ENCODE data around the gene APOO.

APOO gene

GRCh38 chrX:23935106-23935505, 27.4 kb upstream of the APOO start:
- H2BK120ac ChIP-seq (ENCODE audit: low read depth, low read length) = no peak overlapping the region
- no peak for DNase-seq
- H3K23ac ChIP-seq (ENCODE audit: low read length) = no peak overlapping the region
- H2AK5ac ChIP-seq (ENCODE audit: low read length) = no peak overlapping the region
- no peak overlapping the region for H3K18ac ChIP-seq (ENCODE audit: low read length)
- H3K27me3 ChIP-seq (ENCODE audit: insufficient read depth, low read length, poor library complexity) = no peaks in the 10 kb centered on the region
- no peaks in the 10 kb centered on the region for H3K79me1 ChIP-seq (ENCODE audit: low read length)
- H3K79me2 ChIP-seq (ENCODE audit: control insufficient read depth, insufficient read depth, low read length) = no peaks in the 10 kb centered on the region
- H2BK15ac ChIP-seq (replicated peaks; ENCODE audit: low read depth) = no peak overlapping the region
- no CpG with 5 or more reads among the region's 11 CpGs for WGBS (ENCODE audit: extremely low coverage, insufficient coverage, low lambda C conversion rate)
- H3K4me1 ChIP-seq (ENCODE audit: control insufficient read depth, low read depth, low read length) = no peaks in the 10 kb centered on the region
- no peak overlapping the region for H3K27ac ChIP-seq (ENCODE audit: low read depth, low read length)
- no peak overlapping the region for H3K4me2 ChIP-seq (ENCODE audit: low read length)
- no peak overlapping the region for H3K56ac ChIP-seq (ENCODE audit: low read length)
- H4K5ac ChIP-seq (ENCODE audit: low read length) = no peak overlapping the region
- H3K9ac ChIP-seq (ENCODE audit: low read length) = no peak overlapping the region
- no peak overlapping the region for H2BK5ac ChIP-seq (ENCODE audit: low read length)
- H3K36me3 ChIP-seq (ENCODE audit: control insufficient read depth, insufficient read depth, low read length) = no peaks in the 10 kb centered on the region
- no peak overlapping the region for H3K4me3 ChIP-seq (ENCODE audit: low read length)
- no peak overlapping the region for H3K4ac ChIP-seq (ENCODE audit: low read depth, low read length)
- no peak overlapping the region for H4K8ac ChIP-seq (ENCODE audit: low read depth, low read length)

GRCh38 chrX:23932046-23932445, 24.3 kb upstream of the APOO start:
- Histone ChIP-seq H3K79me2 (ENCODE audit: control insufficient read depth, insufficient read depth, low read length) (no peaks in the 10 kb centered on the region), H3K4me3 (ENCODE audit: low read length) (no peak overlapping the region), H2BK120ac (ENCODE audit: low read depth, low read length) (no peak overlapping the region), H3K18ac (ENCODE audit: low read length) (no peak overlapping the region), H3K27me3 (ENCODE audit: insufficient read depth, low read length, poor library complexity) (no peaks in the 10 kb centered on the region), H3K79me1 (ENCODE audit: low read length) (no peaks in the 10 kb centered on the region), H3K4me2 (ENCODE audit: low read length) (no peak overlapping the region), H3K23ac (ENCODE audit: low read length) (no peak overlapping the region), H3K4me1 (ENCODE audit: control insufficient read depth, low read depth, low read length) (no peaks in the 10 kb centered on the region), H3K27ac (ENCODE audit: low read depth, low read length) (no peak overlapping the region), H2BK5ac (ENCODE audit: low read length) (no peak overlapping the region), H3K4ac (ENCODE audit: low read depth, low read length) (no peak overlapping the region), H3K56ac (ENCODE audit: low read length) (no peak overlapping the region), H4K5ac (ENCODE audit: low read length) (no peak overlapping the region), H3K36me3 (ENCODE audit: control insufficient read depth, insufficient read depth, low read length) (no peaks in the 10 kb centered on the region), H4K8ac (ENCODE audit: low read depth, low read length) (no peak overlapping the region), H2AK5ac (ENCODE audit: low read length) (no peak overlapping the region), H3K9ac (ENCODE audit: low read length) (no peak overlapping the region), H2BK15ac (replicated peaks; ENCODE audit: low read depth) (no peak overlapping the region)
- WGBS (ENCODE audit: extremely low coverage, insufficient coverage, low lambda C conversion rate) = no CpG with 5 or more reads among the region's 1 CpG
- DNase-seq = no peak

- no peaks in the 10 kb centered on the region for H3K36me3 ChIP-seq (ENCODE audit: control insufficient read depth, insufficient read depth, low read length)
- H4K5ac ChIP-seq (ENCODE audit: low read length) = no peak overlapping the region
- no peak overlapping the region for H3K27ac ChIP-seq (ENCODE audit: low read depth, low read length)
- H2BK15ac ChIP-seq (replicated peaks; ENCODE audit: low read depth) = no peak overlapping the region
- no peaks in the 10 kb centered on the region for H3K27me3 ChIP-seq (ENCODE audit: insufficient read depth, low read length, poor library complexity)
- no peak overlapping the region for H2BK5ac ChIP-seq (ENCODE audit: low read length)
- WGBS (ENCODE audit: extremely low coverage, insufficient coverage, low lambda C conversion rate) = no CpG with 5 or more reads among the region's 2 CpGs
- no peak overlapping the region for H3K4ac ChIP-seq (ENCODE audit: low read depth, low read length)
- no peaks in the 10 kb centered on the region for H3K4me1 ChIP-seq (ENCODE audit: control insufficient read depth, low read depth, low read length)
- H3K4me2 ChIP-seq (ENCODE audit: low read length) = no peak overlapping the region
- H3K9ac ChIP-seq (ENCODE audit: low read length) = no peak overlapping the region
- H3K79me2 ChIP-seq (ENCODE audit: control insufficient read depth, insufficient read depth, low read length) = no peaks in the 10 kb centered on the region
- DNase-seq = no peak
- no peak overlapping the region for H4K8ac ChIP-seq (ENCODE audit: low read depth, low read length)
- no peak overlapping the region for H2BK120ac ChIP-seq (ENCODE audit: low read depth, low read length)
- no peak overlapping the region for H3K18ac ChIP-seq (ENCODE audit: low read length)
- H3K4me3 ChIP-seq (ENCODE audit: low read length) = no peak overlapping the region
- H2AK5ac ChIP-seq (ENCODE audit: low read length) = no peak overlapping the region
- H3K56ac ChIP-seq (ENCODE audit: low read length) = no peak overlapping the region
- H3K79me1 ChIP-seq (ENCODE audit: low read length) = no peaks in the 10 kb centered on the region
- H3K23ac ChIP-seq (ENCODE audit: low read length) = no peak overlapping the region
Measured at GRCh38 chrX:23930894-23931604, 23.3 kb upstream of the APOO start.

GRCh38 chrX:23926015-23926414, 18.3 kb upstream of the APOO start:
- H4K5ac ChIP-seq (ENCODE audit: low read length) = no peak overlapping the region
- H3K36me3 ChIP-seq (ENCODE audit: control insufficient read depth, insufficient read depth, low read length) = no peaks in the 10 kb centered on the region
- no peak overlapping the region for H2BK120ac ChIP-seq (ENCODE audit: low read depth, low read length)
- H3K79me1 ChIP-seq (ENCODE audit: low read length) = no peaks in the 10 kb centered on the region
- no peak overlapping the region for H2BK15ac ChIP-seq (replicated peaks; ENCODE audit: low read depth)
- H2BK5ac ChIP-seq (ENCODE audit: low read length) = no peak overlapping the region
- H3K9ac ChIP-seq (ENCODE audit: low read length) = no peak overlapping the region
- H3K4me2 ChIP-seq (ENCODE audit: low read length) = no peak overlapping the region
- no peak overlapping the region for H3K56ac ChIP-seq (ENCODE audit: low read length)
- no peak overlapping the region for H3K18ac ChIP-seq (ENCODE audit: low read length)
- no peak overlapping the region for H3K27ac ChIP-seq (ENCODE audit: low read depth, low read length)
- DNase-seq = no peak
- no peaks in the 10 kb centered on the region for H3K79me2 ChIP-seq (ENCODE audit: control insufficient read depth, insufficient read depth, low read length)
- no peak overlapping the region for H3K4me3 ChIP-seq (ENCODE audit: low read length)
- no peaks in the 10 kb centered on the region for H3K4me1 ChIP-seq (ENCODE audit: control insufficient read depth, low read depth, low read length)
- no peak overlapping the region for H3K4ac ChIP-seq (ENCODE audit: low read depth, low read length)
- no peaks in the 10 kb centered on the region for H3K27me3 ChIP-seq (ENCODE audit: insufficient read depth, low read length, poor library complexity)
- WGBS (ENCODE audit: extremely low coverage, insufficient coverage, low lambda C conversion rate) = no CpG with 5 or more reads among the region's 4 CpGs
- H2AK5ac ChIP-seq (ENCODE audit: low read length) = no peak overlapping the region
- H4K8ac ChIP-seq (ENCODE audit: low read depth, low read length) = no peak overlapping the region
- no peak overlapping the region for H3K23ac ChIP-seq (ENCODE audit: low read length)

GRCh38 chrX:23919706-23920320, 12.1 kb upstream of the APOO start:
- Histone ChIP-seq H3K4me1 (ENCODE audit: control insufficient read depth, low read depth, low read length) (no peaks in the 10 kb centered on the region), H3K79me1 (ENCODE audit: low read length) (no peaks in the 10 kb centered on the region), H2BK120ac (ENCODE audit: low read depth, low read length) (no peak overlapping the region), H4K8ac (ENCODE audit: low read depth, low read length) (no peak overlapping the region), H3K4me2 (ENCODE audit: low read length) (no peak overlapping the region), H3K27me3 (ENCODE audit: insufficient read depth, low read length, poor library complexity) (no peaks in the 10 kb centered on the region), H2AK5ac (ENCODE audit: low read length) (no peak overlapping the region), H3K23ac (ENCODE audit: low read length) (no peak overlapping the region), H2BK5ac (ENCODE audit: low read length) (no peak overlapping the region), H3K27ac (ENCODE audit: low read depth, low read length) (no peak overlapping the region), H3K9ac (ENCODE audit: low read length) (no peak overlapping the region), H3K4ac (ENCODE audit: low read depth, low read length) (no peak overlapping the region), H3K18ac (ENCODE audit: low read length) (no peak overlapping the region), H3K56ac (ENCODE audit: low read length) (peak overlapping the region; percentile 28), H3K79me2 (ENCODE audit: control insufficient read depth, insufficient read depth, low read length) (no peaks in the 10 kb centered on the region), H2BK15ac (replicated peaks; ENCODE audit: low read depth) (no peak overlapping the region), H4K5ac (ENCODE audit: low read length) (no peak overlapping the region), H3K4me3 (ENCODE audit: low read length) (no peak overlapping the region), H3K36me3 (ENCODE audit: control insufficient read depth, insufficient read depth, low read length) (no peaks in the 10 kb centered on the region)
- no CpG with 5 or more reads among the region's 9 CpGs for WGBS (ENCODE audit: extremely low coverage, insufficient coverage, low lambda C conversion rate)
- DNase-seq = peak; percentile 53

GRCh38 chrX:23919148-23919547, 11.4 kb upstream of the APOO start:
- DNase-seq = no peak
- no peak overlapping the region for H3K4me2 ChIP-seq (ENCODE audit: low read length)
- H3K56ac ChIP-seq (ENCODE audit: low read length) = no peak overlapping the region
- no peak overlapping the region for H2BK120ac ChIP-seq (ENCODE audit: low read depth, low read length)
- WGBS (ENCODE audit: extremely low coverage, insufficient coverage, low lambda C conversion rate) = no CpG with 5 or more reads among the region's 1 CpG
- H2BK5ac ChIP-seq (ENCODE audit: low read length) = no peak overlapping the region
- H3K18ac ChIP-seq (ENCODE audit: low read length) = no peak overlapping the region
- H2AK5ac ChIP-seq (ENCODE audit: low read length) = no peak overlapping the region
- no peak overlapping the region for H4K5ac ChIP-seq (ENCODE audit: low read length)
- H3K27me3 ChIP-seq (ENCODE audit: insufficient read depth, low read length, poor library complexity) = no peaks in the 10 kb centered on the region
- no peak overlapping the region for H4K8ac ChIP-seq (ENCODE audit: low read depth, low read length)
- no peaks in the 10 kb centered on the region for H3K4me1 ChIP-seq (ENCODE audit: control insufficient read depth, low read depth, low read length)
- no peak overlapping the region for H3K9ac ChIP-seq (ENCODE audit: low read length)
- H3K79me2 ChIP-seq (ENCODE audit: control insufficient read depth, insufficient read depth, low read length) = no peaks in the 10 kb centered on the region
- H3K27ac ChIP-seq (ENCODE audit: low read depth, low read length) = no peak overlapping the region
- H3K4ac ChIP-seq (ENCODE audit: low read depth, low read length) = no peak overlapping the region
- H3K23ac ChIP-seq (ENCODE audit: low read length) = no peak overlapping the region
- no peak overlapping the region for H2BK15ac ChIP-seq (replicated peaks; ENCODE audit: low read depth)
- H3K4me3 ChIP-seq (ENCODE audit: low read length) = no peak overlapping the region
- no peaks in the 10 kb centered on the region for H3K36me3 ChIP-seq (ENCODE audit: control insufficient read depth, insufficient read depth, low read length)
- H3K79me1 ChIP-seq (ENCODE audit: low read length) = no peaks in the 10 kb centered on the region
